Prostate gland (tissue), 2 donors: Measurements from ENCODE around the gene COG5. TPM values are rescaled to one million over a fixed set of nuclear protein-coding genes. Genes with fewer than 3 reads are reported as not detected.

Experiments
- DNase-seq: peaks from one replicate; pipeline ENCODE4 v3.0.0-alpha.2; 2019; ENCODE audit warnings: low spot score
- H3K27ac ChIP-seq, 2 donors: fragments of 200-600 bp; sonication (generic); 2 replicates each; pipeline ENCODE4 v1.5.1; 2017 to 2019
- H3K27me3 ChIP-seq: fragments of 200-600 bp; sonication (generic); replicated peaks from 2 replicates; pipeline ENCODE4 v1.5.1; 2019; ENCODE audit not compliant: insufficient read depth
- H3K36me3 ChIP-seq, 2 donors: fragments of 200-600 bp; sonication (generic); 1 replicate in 1 of 2; 2 replicates in 1 of 2; pipeline versions ENCODE4 v1.5.1 to v1.8.1; 2017 to 2019
- H3K4me1 ChIP-seq: fragments of 200-600 bp; sonication (generic); replicated peaks from 2 replicates; pipeline ENCODE4 v1.5.1; 2019
- H3K4me3 ChIP-seq, 2 donors: fragments of 200-600 bp; sonication (generic); 2 replicates each; pipeline ENCODE4 v1.5.1; 2017 to 2019
- H3K9me3 ChIP-seq: fragments of 200-600 bp; sonication (generic); 2 replicates; pipeline ENCODE4 v1.5.1; 2017
- CTCF ChIP-seq, 4 experiments: fragments of 200-600 bp in 2 of 4; fragments of 450-650 bp in 2 of 4; sonication (generic) in 2 of 4; IDR thresholded peaks; 1 replicate in 3 of 4; 2 replicates in 1 of 4; pipeline ENCODE4 v1.5.1; 2016 to 2019; ENCODE audit warnings: antibody characterized with exemption in 4 of 4, mild to moderate bottlenecking in 2 of 4, moderate library complexity in 2 of 4
- POLR2A ChIP-seq: fragments of 450-650 bp; IDR thresholded peaks from one replicate; pipeline ENCODE4 v1.6.1; 2016; ENCODE audit warnings: antibody characterized with exemption, mild to moderate bottlenecking
- POLR2AphosphoS5 ChIP-seq: sonication (generic); formaldehyde crosslinking; IDR thresholded peaks from one replicate; pipeline ENCODE4 v1.6.1; 2017; ENCODE audit warnings: antibody characterized with exemption
- WGBS: methylation state at CpG from one replicate; pipeline ENCODE4 v1.1.5; 2018; 5-methylcytosine and 5-hydroxymethylcytosine counted together
- intact Hi-C: fragments of 100-400 bp; cut with DNase I; formaldehyde crosslinking; loops from one replicate; pipeline ENCODE4 v1.14.2; 2022
- total RNA-seq, 2 donors: library from RNA; depleted of rRNA; stranded (reverse); fragments of >200 nt; gene quantifications; one replicate each; pipeline ENCODE4 v1.1.0, GENCODE V29; 2016

The COG5 gene
- total RNA-seq, 2 donors from 2014 or later: 35.1 to 86.4 TPM

- DNase-seq: peak; percentile 100
- Histone ChIP-seq H3K27me3 (no peaks in the 10 kb centered on the region), H3K36me3 (no peaks in the 10 kb centered on the region), H3K27ac (peak within 1 kb of the TSS; percentile 100), H3K4me3 (peak within 1 kb of the TSS; percentile 94 to 95), H3K4me1 (peaks cover 3% of the 10 kb centered on the region), H3K9me3 (no peaks in the 10 kb centered on the region)
- WGBS: under 1% methylated on average over 44 of the region's 44 CpGs
- TF ChIP-seq CTCF (IDR thresholded peaks at IDR 0.05): peak in 1 of 4 experiments; percentile 17
- TF ChIP-seq POLR2A: peak; percentile 89
- TF ChIP-seq POLR2AphosphoS5: peak; percentile 94
- intact Hi-C loops: no loop called here
Observed at GRCh38 chr7:107168233-107169119, 395.2 kb downstream of the COG5 start, which contains the start of gene HBP1. TSS of gene HBP1 (plus strand) at chr7:107169003. CDS start at chr7:107179894, 10,891 bp downstream.

GRCh38 chr7:107167483-107168232 is 396.1 kb downstream of the COG5 start:
- Histone ChIP-seq H3K4me3 (peak overlapping the region; percentile 33 to 47), H3K36me3 (no peaks in the 10 kb centered on the region), H3K4me1 (peaks cover 3% of the 10 kb centered on the region), H3K27ac (peak overlapping the region; percentile 96 to 100), H3K27me3 (no peaks in the 10 kb centered on the region), H3K9me3 (no peaks in the 10 kb centered on the region)
- intact Hi-C loops: no loop called here
- TF ChIP-seq CTCF (IDR thresholded peaks at IDR 0.05) (peak in 3 of 4 experiments; percentile 23 to 53 (median 33)), POLR2AphosphoS5 (no peak), POLR2A (no peak)
- DNase-seq: peak; percentile 69
- WGBS: under 1% methylated on average over 15 of the region's 15 CpGs

GRCh38 chr7:107166736-107167426 is 396.8 kb downstream of the COG5 start:
- peak overlapping the region; percentile 33 to 47 for H3K4me3 ChIP-seq
- TF ChIP-seq CTCF (IDR thresholded peaks at IDR 0.05) (no peak), POLR2AphosphoS5 (no peak), POLR2A (no peak)

GRCh38 chr7:107165341-107165740 is 398.4 kb downstream of the COG5 start:
- Histone ChIP-seq H3K36me3 (no peaks in the 10 kb centered on the region), H3K9me3 (no peaks in the 10 kb centered on the region), H3K27me3 (no peaks in the 10 kb centered on the region), H3K27ac (no peak overlapping the region), H3K4me3 (no peak overlapping the region), H3K4me1 (no peaks in the 10 kb centered on the region)
- no peak for DNase-seq
- no peak for TF ChIP-seq POLR2AphosphoS5
- no peak for TF ChIP-seq POLR2A
- TF ChIP-seq CTCF (IDR thresholded peaks at IDR 0.05): no peak
- intact Hi-C loops: no loop called here
- 80% methylated on average over 3 of the region's 3 CpGs for WGBS

More at GRCh38 chr7:107166736-107167426, 396.8 kb downstream of the COG5 start:
- peak overlapping the region; percentile 96 to 100 for H3K27ac ChIP-seq
- H3K27me3 ChIP-seq: no peaks in the 10 kb centered on the region
- intact Hi-C loops: no loop called here
- H3K9me3 ChIP-seq: no peaks in the 10 kb centered on the region
- DNase-seq: no peak
- H3K36me3 ChIP-seq: no peaks in the 10 kb centered on the region
- 31% methylated on average over 5 of the region's 5 CpGs for WGBS
- peaks cover 3% of the 10 kb centered on the region for H3K4me1 ChIP-seq
